Measurements from ENCODE around the gene CENPB.

CENPB gene

GRCh38 chr20:3751675-3752385 lies 34.7 kb downstream of the CENPB start:
- DNase-seq (ENCODE audit: low read depth), result no peak
- no peak for TF ChIP-seq CTCF (IDR thresholded peaks at IDR 0.05; ENCODE audit: low read depth, low read length, missing control alignments)
- no peak overlapping the region for H3K4me3 ChIP-seq (ENCODE audit: low read depth, low read length)

- TF ChIP-seq CTCF (IDR thresholded peaks at IDR 0.05; ENCODE audit: low read depth, low read length, missing control alignments), result no peak
- DNase-seq (ENCODE audit: low read depth), result no peak
- H3K4me3 ChIP-seq (ENCODE audit: low read depth, low read length), result no peak overlapping the region
Measured at GRCh38 chr20:3751305-3751674, 35.2 kb downstream of the CENPB start.

GRCh38 chr20:3749689-3750531 lies 36.6 kb downstream of the CENPB start:
- TF ChIP-seq CTCF (IDR thresholded peaks at IDR 0.05; ENCODE audit: low read depth, low read length, missing control alignments), result peak; percentile 41
- no peak for DNase-seq (ENCODE audit: low read depth)
- no peak overlapping the region for H3K4me3 ChIP-seq (ENCODE audit: low read depth, low read length)

GRCh38 chr20:3749087-3749688 lies 37.4 kb downstream of the CENPB start:
- no peak for TF ChIP-seq CTCF (IDR thresholded peaks at IDR 0.05; ENCODE audit: low read depth, low read length, missing control alignments)
- no peak overlapping the region for H3K4me3 ChIP-seq (ENCODE audit: low read depth, low read length)
- no peak for DNase-seq (ENCODE audit: low read depth)

GRCh38 chr20:3748073-3748472 lies 38.5 kb downstream of the CENPB start:
- no peak for TF ChIP-seq CTCF (IDR thresholded peaks at IDR 0.05; ENCODE audit: low read depth, low read length, missing control alignments)
- H3K4me3 ChIP-seq (ENCODE audit: low read depth, low read length), result no peak overlapping the region
- DNase-seq (ENCODE audit: low read depth), result no peak

GRCh38 chr20:3747471-3747870 lies 39.1 kb downstream of the CENPB start:
- H3K4me3 ChIP-seq (ENCODE audit: low read depth, low read length), result no peak overlapping the region
- no peak for DNase-seq (ENCODE audit: low read depth)
- TF ChIP-seq CTCF (IDR thresholded peaks at IDR 0.05; ENCODE audit: low read depth, low read length, missing control alignments), result no peak
